ENCODE measurements around the gene PRPF19. TPM values are rescaled to one million over a fixed set of nuclear protein-coding genes. Genes with fewer than 3 reads are reported as not detected.

Gene PRPF19
- total RNA-seq, 4 donors from 2014 or later, result 35.7 to 63.0 (median 57.1) TPM

GRCh38 chr11:60847896-60848295, 58.5 kb downstream of the PRPF19 start:
- TF ChIP-seq POLR2AphosphoS5 (IDR thresholded peaks at IDR 0.05), result no peak
- TF ChIP-seq POLR2A (IDR thresholded peaks at IDR 0.05; ENCODE audit: low read depth), result no peak
- TF ChIP-seq CTCF (IDR thresholded peaks at IDR 0.05), result no peak
- TF ChIP-seq EP300 (IDR thresholded peaks at IDR 0.05), result no peak
- Histone ChIP-seq H3K27ac (replicated peaks in 1 of 4) (no peak overlapping the region), H3K4me1 (peaks cover 22 to 37% (median 31%) of the 10 kb centered on the region in 4 donors), H3K9me3 (no peaks in the 10 kb centered on the region), H3K36me3 (peaks cover 30 to 67% (median 57%) of the 10 kb centered on the region in 4 donors), H3K27me3 (peaks cover 0 to 10% (median 0%) of the 10 kb centered on the region in 4 donors), H3K4me3 (no peak overlapping the region)
- no peak for DNase-seq (ENCODE audit: extremely low spot score)
- intact Hi-C loops (cut with DNase I), result no loop called here
- WGBS, result 91% methylated on average over 12 of the region's 12 CpGs

GRCh38 chr11:60847281-60847680, 59.1 kb downstream of the PRPF19 start:
- Histone ChIP-seq H3K36me3 (peaks cover 30 to 61% (median 52%) of the 10 kb centered on the region in 4 donors), H3K9me3 (no peaks in the 10 kb centered on the region), H3K27ac (replicated peaks in 1 of 4) (no peak overlapping the region), H3K4me1 (peaks cover 25 to 37% (median 33%) of the 10 kb centered on the region in 4 donors), H3K27me3 (peaks cover 0 to 4% (median 0%) of the 10 kb centered on the region in 4 donors), H3K4me3 (no peak overlapping the region)
- 70% methylated on average over 11 of the region's 13 CpGs for WGBS
- TF ChIP-seq POLR2A (IDR thresholded peaks at IDR 0.05; ENCODE audit: low read depth) (no peak), POLR2AphosphoS5 (IDR thresholded peaks at IDR 0.05) (no peak), EP300 (IDR thresholded peaks at IDR 0.05) (no peak), CTCF (IDR thresholded peaks at IDR 0.05) (no peak)
- no peak for DNase-seq (ENCODE audit: extremely low spot score)
- intact Hi-C loops (cut with DNase I), result no loop called here

- no peaks in the 10 kb centered on the region for H3K27me3 ChIP-seq
- H3K27ac ChIP-seq (replicated peaks in 1 of 4), result no peak overlapping the region
- H3K9me3 ChIP-seq, result no peaks in the 10 kb centered on the region
- no peak overlapping the region for H3K4me3 ChIP-seq
- intact Hi-C loops (cut with DNase I), result no loop called here
- TF ChIP-seq POLR2A (IDR thresholded peaks at IDR 0.05; ENCODE audit: low read depth) (no peak), CTCF (IDR thresholded peaks at IDR 0.05) (no peak), POLR2AphosphoS5 (IDR thresholded peaks at IDR 0.05) (no peak), EP300 (IDR thresholded peaks at IDR 0.05) (no peak)
- no peak for DNase-seq (ENCODE audit: extremely low spot score)
- 88% methylated on average over 8 of the region's 8 CpGs for WGBS
- peaks cover 21 to 41% (median 34%) of the 10 kb centered on the region in 4 donors for H3K36me3 ChIP-seq
- peaks cover 38 to 48% (median 45%) of the 10 kb centered on the region in 4 donors for H3K4me1 ChIP-seq
Observed at GRCh38 chr11:60845338-60845737, 61.0 kb downstream of the PRPF19 start.

GRCh38 chr11:60844870-60845221, 61.5 kb downstream of the PRPF19 start:
- no peak for TF ChIP-seq POLR2AphosphoS5 (IDR thresholded peaks at IDR 0.05)
- TF ChIP-seq EP300 (IDR thresholded peaks at IDR 0.05), result no peak
- no peak for TF ChIP-seq POLR2A (IDR thresholded peaks at IDR 0.05; ENCODE audit: low read depth)
- TF ChIP-seq CTCF (IDR thresholded peaks at IDR 0.05), result no peak
- Histone ChIP-seq H3K9me3 (no peaks in the 10 kb centered on the region), H3K36me3 (peaks cover 16 to 36% (median 29%) of the 10 kb centered on the region in 4 donors), H3K27me3 (no peaks in the 10 kb centered on the region), H3K4me1 (peaks cover 40 to 52% (median 47%) of the 10 kb centered on the region in 4 donors), H3K4me3 (no peak overlapping the region), H3K27ac (replicated peaks in 1 of 4) (no peak overlapping the region)
- WGBS, result 61% methylated on average over 4 of the region's 4 CpGs
- DNase-seq (ENCODE audit: extremely low spot score), result no peak
- intact Hi-C loops (cut with DNase I), result loop anchor here (5.0 kb wide), 1 partner anchor 282 kb away; no protein-coding TSS in a partner anchor

Data from esophagus muscularis mucosa (tissue), 4 donors.